A549 (cell line): ENCODE results near the gene TM4SF18. TPM values are rescaled to one million over a fixed set of nuclear protein-coding genes. Genes with fewer than 3 reads are reported as not detected.

ENCODE experiments used
- ATAC-seq, 2 experiments: fragments of 200-7000 bp in 1 of 2; fragments of >200 bp in 1 of 2; cut with Nextera tagmentation in 1 of 2; cut with Tn5 transposase in 1 of 2; 3 replicates each; pipeline versions ENCODE4 v1.8.0 to v1.9.1; 2018 to 2020; ENCODE audit warnings: mild to moderate bottlenecking in 1 of 2, moderate library complexity in 1 of 2
- CTCF ChIA-PET: fragments of 300-600 bp; sonication (Branson Sonifier 250); formaldehyde crosslinking; extraction: SDS; loops from one replicate; lab custom pipeline; 2021; ENCODE audit warnings: antibody characterized with exemption, inconsistent platforms; lab: Yijun Ruan, JAX
- POLR2A ChIA-PET: fragments of 350-600 bp; formaldehyde crosslinking; extraction: SDS; loops from one replicate; lab custom pipeline; 2021; ENCODE audit warnings: antibody characterized with exemption, inconsistent platforms; lab: Yijun Ruan, JAX
- DNase-seq, 2 experiments: peaks; one replicate each; pipeline versions ENCODE4 v3.0.0 to v3.0.0-alpha.2; 2011 to 2016; ENCODE audit warnings: low read depth in 1 of 2, low spot score in 1 of 2
- FAIRE-seq: peaks from 2 replicates; lab custom pipeline; 2011; peaks lifted over from hg19 to GRCh38; lab: Jason Lieb, UNC
- H3K27ac ChIP-seq, 2 experiments: fragments of >200 bp; sonication (Bioruptor Twin); formaldehyde crosslinking; 3 replicates each; pipeline ENCODE4 v1.5.1; 2016 to 2017
- H3K4me1 ChIP-seq: fragments of >200 bp; sonication (Bioruptor Twin); formaldehyde crosslinking; 3 replicates; pipeline ENCODE4 v1.6.1; 2016
- H3K4me2 ChIP-seq: fragments of >200 bp; sonication (Bioruptor Twin); formaldehyde crosslinking; 3 replicates; pipeline ENCODE4 v1.6.1; 2016
- H3K4me3 ChIP-seq: fragments of >200 bp; sonication (Bioruptor Twin); formaldehyde crosslinking; 3 replicates; pipeline ENCODE4 v1.5.1; 2016
- H3K9me3 ChIP-seq: fragments of >200 bp; sonication (Bioruptor Twin); formaldehyde crosslinking; 3 replicates; pipeline ENCODE4 v1.6.1; 2016
- ATOH8 ChIP-seq: fragments of 250-450 bp; sonication (Bioruptor Pico); IDR thresholded peaks from 2 replicates; pipeline ENCODE4 v1.5.0; 2020; ENCODE audit warnings: low read depth, mild to moderate bottlenecking, moderate library complexity
- EHF ChIP-seq: fragments of 250-450 bp; sonication (Bioruptor Pico); IDR thresholded peaks from 2 replicates; pipeline ENCODE4 v1.5.0; 2020; ENCODE audit warnings: mild to moderate bottlenecking
- EP300 ChIP-seq, 2 experiments: fragments of >200 bp; sonication (Bioruptor Twin); formaldehyde crosslinking; IDR thresholded peaks; 2 replicates in 1 of 2; 3 replicates in 1 of 2; pipeline ENCODE4 v1.6.1; 2016 to 2017
- ESRRA ChIP-seq: fragments of 150-350 bp; IDR thresholded peaks from 2 replicates; pipeline ENCODE4 v1.6.1; 2014; ENCODE audit warnings: mild to moderate bottlenecking, low read length, borderline replicate concordance
- FOSB ChIP-seq: fragments of 250-450 bp; sonication (Bioruptor Pico); IDR thresholded peaks from 2 replicates; pipeline ENCODE4 v1.5.0; 2020; ENCODE audit warnings: mild to moderate bottlenecking, moderate library complexity
- FOSL2 ChIP-seq, 2 experiments: fragments of 450-650 bp in 1 of 2; fragments of >200 bp in 1 of 2; sonication (Bioruptor Twin) in 1 of 2; formaldehyde crosslinking; IDR thresholded peaks; 2 replicates each; pipeline versions ENCODE4 v1.5.0 to v1.6.1; 2016 to 2020; ENCODE audit warnings: mild to moderate bottlenecking in 1 of 2, moderate library complexity in 1 of 2
- GATA3 ChIP-seq: IDR thresholded peaks from 2 replicates; pipeline ENCODE4 v1.6.1; 2012; ENCODE audit warnings: borderline replicate concordance
- HDAC2 ChIP-seq: fragments of 200-600 bp; sonication (generic); IDR thresholded peaks from 2 replicates; pipeline ENCODE4 v1.6.1; 2016
- HEYL ChIP-seq: fragments of 250-450 bp; sonication (Bioruptor Pico); IDR thresholded peaks from 2 replicates; pipeline ENCODE4 v1.8.0; 2021; ENCODE audit warnings: mild to moderate bottlenecking, moderate library complexity
- HOXA7 ChIP-seq: fragments of 250-450 bp; sonication (Bioruptor Pico); IDR thresholded peaks from 2 replicates; pipeline ENCODE4 v1.5.0; 2020; ENCODE audit warnings: mild to moderate bottlenecking, moderate library complexity
- HOXB13 ChIP-seq: fragments of 250-450 bp; sonication (Bioruptor Pico); IDR thresholded peaks from 2 replicates; pipeline ENCODE4 v1.5.0; 2020; ENCODE audit warnings: low read depth, mild to moderate bottlenecking, moderate library complexity
- HOXB5 ChIP-seq: fragments of 250-450 bp; sonication (Bioruptor Pico); IDR thresholded peaks from 2 replicates; pipeline ENCODE4 v1.5.0; 2020; ENCODE audit warnings: mild to moderate bottlenecking, moderate library complexity
- JUN ChIP-seq, 2 experiments: fragments of >200 bp; sonication (Bioruptor Twin); formaldehyde crosslinking; IDR thresholded peaks; 2 replicates in 1 of 2; 3 replicates in 1 of 2; pipeline ENCODE4 v1.6.1; 2016 to 2017
- MYC ChIP-seq: IDR thresholded peaks from 2 replicates; pipeline ENCODE4 v1.6.1; 2012; ENCODE audit warnings: mild to moderate bottlenecking, inconsistent platforms, low read length, improper control_type of control experiment, borderline replicate concordance
- RARB ChIP-seq: fragments of 250-450 bp; sonication (Bioruptor Pico); IDR thresholded peaks from 2 replicates; pipeline ENCODE4 v1.8.0; 2021; ENCODE audit warnings: mild to moderate bottlenecking, moderate library complexity
- RFX5 ChIP-seq: fragments of 450-650 bp; IDR thresholded peaks from 2 replicates; pipeline ENCODE4 v1.7.1; 2014; ENCODE audit warnings: antibody characterized with exemption, mild to moderate bottlenecking, moderate library complexity
- RNF2 ChIP-seq: fragments of 200-600 bp; sonication (generic); IDR thresholded peaks from 2 replicates; pipeline ENCODE4 v1.6.1; 2016; ENCODE audit warnings: low read depth, mild to moderate bottlenecking, antibody characterized with exemption, moderate library complexity, borderline replicate concordance
- TFCP2L1 ChIP-seq: fragments of 250-450 bp; sonication (Bioruptor Pico); IDR thresholded peaks from 2 replicates; pipeline ENCODE4 v1.5.0; 2021; ENCODE audit warnings: mild to moderate bottlenecking
- TP53 ChIP-seq: fragments of 250-450 bp; sonication (Bioruptor Pico); IDR thresholded peaks from 2 replicates; pipeline ENCODE4 v1.5.0; 2021; ENCODE audit warnings: mild to moderate bottlenecking, moderate library complexity
- ZC3H11A ChIP-seq: fragments of 450-650 bp; IDR thresholded peaks from 2 replicates; pipeline ENCODE4 v1.6.1; 2014; ENCODE audit warnings: antibody characterized with exemption, mild to moderate bottlenecking
- ZFP36 ChIP-seq: fragments of 450-650 bp; IDR thresholded peaks from 2 replicates; pipeline ENCODE4 v1.6.1; 2014; ENCODE audit warnings: borderline replicate concordance; ENCODE audit not compliant: partially characterized antibody
- ZNF302 ChIP-seq: fragments of 250-450 bp; sonication (Bioruptor Pico); IDR thresholded peaks from 2 replicates; pipeline ENCODE4 v1.9.0; 2021; ENCODE audit warnings: inconsistent platforms, mild to moderate bottlenecking, moderate library complexity
- ZSCAN20 ChIP-seq: fragments of 250-450 bp; sonication (Bioruptor Pico); IDR thresholded peaks from 2 replicates; pipeline ENCODE4 v1.8.0; 2022; ENCODE audit warnings: mild to moderate bottlenecking, moderate library complexity
- WGBS: methylation state at CpG from one replicate; pipeline ENCODE4 v1.1.6; 2017; ENCODE audit errors: missing lambda C conversion rate; 5-methylcytosine and 5-hydroxymethylcytosine counted together
- polyA minus RNA-seq: library from RNA; depleted of rRNA, polyadenylated mRNA; stranded (reverse); fragments of >200 nt; gene quantifications from 2 replicates; pipeline ENCODE4 v1.2.3, GENCODE V29; 2011; rRNA and poly(A)+ RNA removed
- polyA plus RNA-seq, 4 experiments: library from polyadenylated mRNA; depleted of rRNA in 3 of 4; stranded (reverse); fragments of >200 nt; fragmentation: RNase III in 1 of 4; extraction: RNeasy Plus Mini Kit Qiagen cat#74134 plus additional on column Dnase treatment in 1 of 4; gene quantifications; 2 replicates in 3 of 4; 3 replicates in 1 of 4; pipeline ENCODE4 v1.2.3, GENCODE V29; 2011 to 2017
- TF ChIP-seq, protein P1 (sequence below): fragments of >200 bp; sonication (Bioruptor Twin); formaldehyde crosslinking; IDR thresholded peaks from 3 replicates; pipeline ENCODE4 v1.5.1; 2016
- TF ChIP-seq, protein P2 (sequence below): IDR thresholded peaks from 2 replicates; pipeline ENCODE4 v1.6.1; 2012
- TF ChIP-seq, protein P3 (sequence below): IDR thresholded peaks from 2 replicates; pipeline ENCODE4 v1.6.1; 2012; ENCODE audit warnings: low read depth, borderline replicate concordance
- TF ChIP-seq, protein P4 (sequence below): fragments of 250-450 bp; sonication (Bioruptor Pico); IDR thresholded peaks from 2 replicates; pipeline ENCODE4 v1.5.0; 2021; ENCODE audit warnings: mild to moderate bottlenecking, moderate library complexity, borderline replicate concordance
- TF ChIP-seq, protein P5 (sequence below): fragments of >200 bp; sonication (Bioruptor Twin); formaldehyde crosslinking; IDR thresholded peaks from 2 replicates; pipeline ENCODE4 v1.6.1; 2016

TM4SF18 gene
- polyA plus RNA-seq (2011; rRNA removed), result 99.8 and 123 TPM in 2 replicates
- 26.9 and 28.8 TPM in 2 replicates for polyA plus RNA-seq (2012; cell fraction: cytosol; rRNA removed)
- 11.2 and 16.8 TPM in 2 replicates for polyA plus RNA-seq (2012; cell fraction: nucleus; rRNA removed)
- 49.7 to 57.7 TPM (median 51.3 TPM) in 3 replicates for polyA plus RNA-seq (2017; fragmentation: RNase III; extraction: RNeasy Plus Mini Kit Qiagen cat#74134 plus additional on column Dnase treatment)
- polyA minus RNA-seq, result 34.2 and 42.8 TPM in 2 replicates

- H3K4me2 ChIP-seq, result peak within 1 kb of the TSS; percentile 77
- ATAC-seq (peak; percentile 26 to 62; a peak in 5 of 6 replicates), DNase-seq (peak in 1 of 2 experiments; percentile 36), FAIRE-seq (peak; percentile 92)
- 2% methylated on average over 11 of the region's 11 CpGs for WGBS
- no peak for TF ChIP-seq ZSCAN20 (CRISPR knock-in tag)
- TF ChIP-seq GATA3, result no peak
- TF ChIP-seq RFX5, result no peak
- no peak for TF ChIP-seq FOSL2 (IDR thresholded peaks at IDR 0.05)
- TF ChIP-seq FOSL2 (CRISPR knock-in tag; IDR thresholded peaks at IDR 0.05), result no peak
- TF ChIP-seq MYC, result 0 out of 2 replicates have a peak, but pooled peaks have one; percentile 11
- TF ChIP-seq, protein P1, sequence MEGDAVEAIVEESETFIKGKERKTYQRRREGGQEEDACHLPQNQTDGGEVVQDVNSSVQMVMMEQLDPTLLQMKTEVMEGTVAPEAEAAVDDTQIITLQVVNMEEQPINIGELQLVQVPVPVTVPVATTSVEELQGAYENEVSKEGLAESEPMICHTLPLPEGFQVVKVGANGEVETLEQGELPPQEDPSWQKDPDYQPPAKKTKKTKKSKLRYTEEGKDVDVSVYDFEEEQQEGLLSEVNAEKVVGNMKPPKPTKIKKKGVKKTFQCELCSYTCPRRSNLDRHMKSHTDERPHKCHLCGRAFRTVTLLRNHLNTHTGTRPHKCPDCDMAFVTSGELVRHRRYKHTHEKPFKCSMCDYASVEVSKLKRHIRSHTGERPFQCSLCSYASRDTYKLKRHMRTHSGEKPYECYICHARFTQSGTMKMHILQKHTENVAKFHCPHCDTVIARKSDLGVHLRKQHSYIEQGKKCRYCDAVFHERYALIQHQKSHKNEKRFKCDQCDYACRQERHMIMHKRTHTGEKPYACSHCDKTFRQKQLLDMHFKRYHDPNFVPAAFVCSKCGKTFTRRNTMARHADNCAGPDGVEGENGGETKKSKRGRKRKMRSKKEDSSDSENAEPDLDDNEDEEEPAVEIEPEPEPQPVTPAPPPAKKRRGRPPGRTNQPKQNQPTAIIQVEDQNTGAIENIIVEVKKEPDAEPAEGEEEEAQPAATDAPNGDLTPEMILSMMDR, result no peak
- TF ChIP-seq RNF2, result no peak
- TF ChIP-seq ZC3H11A, result no peak
- CTCF ChIA-PET, result interaction anchor here (0.7 to 3.8 kb wide), 37 partner anchors 9 to 379 kb away, joined by 3 to 27 read pairs (median 5); no protein-coding TSS in a partner anchor
- H3K9me3 ChIP-seq, result no peaks in the 10 kb centered on the region
- POLR2A ChIA-PET, result interaction anchor here (1.0 to 2.1 kb wide), 4 partner anchors 18 to 56 kb away, joined by 3 to 8 read pairs (median 5); no protein-coding TSS in a partner anchor
- H3K27ac ChIP-seq, result peak within 1 kb of the TSS; percentile 91
- H3K4me3 ChIP-seq, result peak within 1 kb of the TSS; percentile 39
- H3K4me1 ChIP-seq, result peaks cover 67% of the 10 kb centered on the region
Measured at GRCh38 chr3:149333176-149333859, at the start of gene TM4SF18. Gene TM4SF18, minus strand, starts transcription at chr3:149333636. Its CDS starts 254 bp downstream, at chr3:149333382.

DNA sequence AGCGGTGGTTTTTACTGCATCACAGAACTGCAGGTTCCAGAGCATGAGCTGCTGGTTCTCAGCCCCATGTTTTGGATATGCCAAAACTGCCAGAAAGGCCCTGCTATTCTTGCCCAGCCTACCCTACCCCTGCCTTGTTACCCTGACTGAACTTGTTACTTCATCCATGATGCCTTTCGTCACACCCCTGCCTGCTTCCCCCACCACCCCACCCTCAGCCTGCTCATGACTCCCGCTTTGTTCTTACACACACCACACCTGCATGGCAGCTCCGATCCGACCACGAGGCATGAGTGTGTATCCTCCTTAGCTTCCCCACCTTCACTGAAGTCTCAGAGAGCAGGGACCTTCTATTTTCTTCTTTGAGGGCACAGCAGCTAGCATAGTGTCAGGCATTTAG is 49.1 kb upstream of the TM4SF18 start:
- 17% methylated on average over 6 of the region's 6 CpGs for WGBS
- no peak overlapping the region for H3K4me3 ChIP-seq
- FAIRE-seq, result no peak
- TF ChIP-seq, protein P2, sequence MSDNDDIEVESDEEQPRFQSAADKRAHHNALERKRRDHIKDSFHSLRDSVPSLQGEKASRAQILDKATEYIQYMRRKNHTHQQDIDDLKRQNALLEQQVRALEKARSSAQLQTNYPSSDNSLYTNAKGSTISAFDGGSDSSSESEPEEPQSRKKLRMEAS, result peak; percentile 86
- TF ChIP-seq ATOH8, result peak; percentile 99
- peak; percentile 94 for TF ChIP-seq HOXA7 (CRISPR knock-in tag)
- peak; percentile 92 for TF ChIP-seq ZNF302
- TF ChIP-seq, protein P3, sequence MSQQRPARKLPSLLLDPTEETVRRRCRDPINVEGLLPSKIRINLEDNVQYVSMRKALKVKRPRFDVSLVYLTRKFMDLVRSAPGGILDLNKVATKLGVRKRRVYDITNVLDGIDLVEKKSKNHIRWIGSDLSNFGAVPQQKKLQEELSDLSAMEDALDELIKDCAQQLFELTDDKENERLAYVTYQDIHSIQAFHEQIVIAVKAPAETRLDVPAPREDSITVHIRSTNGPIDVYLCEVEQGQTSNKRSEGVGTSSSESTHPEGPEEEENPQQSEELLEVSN, result peak; percentile 87
- TF ChIP-seq HDAC2, result no peak
- TF ChIP-seq HEYL (CRISPR knock-in tag), result peak; percentile 93
- TF ChIP-seq HOXB5 (CRISPR knock-in tag), result peak; percentile 97
- TF ChIP-seq TP53 (CRISPR knock-in tag), result peak; percentile 97
- TF ChIP-seq ZFP36, result no peak
- peak; percentile 73; the same call in 1 of the 2 replicates for TF ChIP-seq MYC
- peak; percentile 64; the same call in 1 of the 2 replicates for TF ChIP-seq TFCP2L1
- peak; percentile 97 for TF ChIP-seq EHF
- TF ChIP-seq JUN (IDR thresholded peaks at IDR 0.05), result no peak; a peak in 1 of 5 replicates
- TF ChIP-seq RARB (CRISPR knock-in tag), result peak; percentile 87; the same call in 1 of the 2 replicates
- TF ChIP-seq HOXB13 (CRISPR knock-in tag), result peak; percentile 97
- TF ChIP-seq EP300 (IDR thresholded peaks at IDR 0.05), result peak in 1 of 2 experiments; percentile 6; a peak in 1 of 5 replicates
- TF ChIP-seq, protein P4, sequence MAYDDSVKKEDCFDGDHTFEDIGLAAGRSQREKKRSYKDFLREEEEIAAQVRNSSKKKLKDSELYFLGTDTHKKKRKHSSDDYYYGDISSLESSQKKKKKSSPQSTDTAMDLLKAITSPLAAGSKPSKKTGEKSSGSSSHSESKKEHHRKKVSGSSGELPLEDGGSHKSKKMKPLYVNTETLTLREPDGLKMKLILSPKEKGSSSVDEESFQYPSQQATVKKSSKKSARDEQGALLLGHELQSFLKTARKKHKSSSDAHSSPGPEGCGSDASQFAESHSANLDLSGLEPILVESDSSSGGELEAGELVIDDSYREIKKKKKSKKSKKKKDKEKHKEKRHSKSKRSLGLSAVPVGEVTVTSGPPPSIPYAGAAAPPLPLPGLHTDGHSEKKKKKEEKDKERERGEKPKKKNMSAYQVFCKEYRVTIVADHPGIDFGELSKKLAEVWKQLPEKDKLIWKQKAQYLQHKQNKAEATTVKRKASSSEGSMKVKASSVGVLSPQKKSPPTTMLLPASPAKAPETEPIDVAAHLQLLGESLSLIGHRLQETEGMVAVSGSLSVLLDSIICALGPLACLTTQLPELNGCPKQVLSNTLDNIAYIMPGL (CRISPR knock-in tag), result 0 out of 2 replicates have a peak, but pooled peaks have one; percentile 26
- TF ChIP-seq, protein P5, sequence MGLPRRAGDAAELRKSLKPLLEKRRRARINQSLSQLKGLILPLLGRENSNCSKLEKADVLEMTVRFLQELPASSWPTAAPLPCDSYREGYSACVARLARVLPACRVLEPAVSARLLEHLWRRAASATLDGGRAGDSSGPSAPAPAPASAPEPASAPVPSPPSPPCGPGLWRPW, result no peak
- no peak for TF ChIP-seq ESRRA
- peak; percentile 77; the same call in 1 of the 2 replicates for TF ChIP-seq FOSB (CRISPR knock-in tag)

More for the DNA sequence above, 49.1 kb upstream of the TM4SF18 start:
- Histone ChIP-seq H3K4me2 (peak overlapping the region; percentile 70), H3K4me1 (peaks cover 76% of the 10 kb centered on the region), H3K27ac (peak overlapping the region; percentile 93 to 94), H3K9me3 (no peaks in the 10 kb centered on the region)
- POLR2A ChIA-PET, result interaction anchor here (0.8 kb wide), 1 partner anchor 9 kb away, joined by 6 read pairs; no protein-coding TSS in a partner anchor
- ATAC-seq, result peak; percentile 1 to 6; a peak in 3 of 6 replicates
- DNase-seq, result peak in 1 of 2 experiments; percentile 81
- CTCF ChIA-PET, result interaction anchor here (0.9 to 2.4 kb wide), 7 partner anchors 10 to 263 kb away, joined by 3 to 9 read pairs (median 4); no protein-coding TSS in a partner anchor
